HepG2 (cell line): ENCODE measurements around the gene CENPK. TPM values are rescaled to one million over a fixed set of nuclear protein-coding genes. Genes with fewer than 3 reads are reported as not detected.

Experiments used
- ATAC-seq: fragments of 200-7000 bp; cut with Tn5 transposase; 3 replicates; pipeline ENCODE4 v1.9.1; 2020; ENCODE audit warnings: mild to moderate bottlenecking, moderate library complexity
- BruUV-seq: library from RNA; stranded (reverse); fragments of 400-500 nt; replicated peaks from 2 replicates; lab custom pipeline; 2021; lab: Mats Ljungman, UMichigan
- CTCF ChIA-PET: fragments of 300-600 bp; formaldehyde crosslinking; extraction: SDS; loops from one replicate; lab custom pipeline; 2021; ENCODE audit warnings: low total read pairs, inconsistent platforms, low intra/inter-chr PET ratio; lab: Yijun Ruan, JAX
- POLR2A ChIA-PET: fragments of 350-600 bp; sonication (Branson Sonifier 250); formaldehyde crosslinking; loops from one replicate; lab custom pipeline; 2020; ENCODE audit warnings: antibody characterized with exemption, inconsistent platforms; lab: Yijun Ruan, JAX
- DNase-seq: peaks from one replicate; pipeline ENCODE4 v3.0.0-alpha.2; 2015; ENCODE audit warnings: low spot score
- FAIRE-seq: peaks from 3 replicates; lab custom pipeline; 2011; peaks lifted over from hg19 to GRCh38; lab: Jason Lieb, UNC
- H2AFZ ChIP-seq: one replicate; pipeline ENCODE4 v1.6.1; 2011; ENCODE audit warnings: low read length, inconsistent platforms
- H3K27ac ChIP-seq: fragments of 300-600 bp; 3 replicates; pipeline ENCODE4 v1.8.0; 2011; ENCODE audit warnings: mixed run types, mild to moderate bottlenecking, mixed read lengths, low read length, inconsistent platforms; ENCODE audit not compliant: insufficient read depth; ENCODE audit errors: extremely low read length
- H3K27me3 ChIP-seq, 2 experiments: fragments of 200-600 bp in 1 of 2; 2 replicates in 1 of 2; 3 replicates in 1 of 2; pipeline versions ENCODE4 v1.6.0 to v1.8.0; 2011; ENCODE audit warnings: low read length in 2 of 2, mild to moderate bottlenecking in 2 of 2, moderate library complexity in 2 of 2, inconsistent platforms in 1 of 2; ENCODE audit not compliant: insufficient read depth in 2 of 2, control insufficient read depth in 1 of 2
- H3K36me3 ChIP-seq, 2 experiments: fragments of 200-600 bp in 1 of 2; replicated peaks in 1 of 2; 2 replicates in 1 of 2; 3 replicates in 1 of 2; pipeline versions ENCODE4 v1.5.1 to v1.8.0; 2011; ENCODE audit warnings: low read length in 2 of 2, inconsistent platforms in 1 of 2; ENCODE audit not compliant: insufficient read depth in 2 of 2, control insufficient read depth in 1 of 2
- H3K4me1 ChIP-seq: 2 replicates; pipeline ENCODE4 v1.5.1; 2012; ENCODE audit warnings: low read length, inconsistent platforms; ENCODE audit not compliant: insufficient read depth
- H3K4me2 ChIP-seq: 2 replicates; pipeline ENCODE4 v1.6.0; 2011; ENCODE audit warnings: low read depth, low read length, inconsistent platforms
- H3K4me3 ChIP-seq, 3 experiments: fragments of 200-600 bp in 1 of 3; sonication (generic), shearing (Covaris generic) in 1 of 3; replicated peaks in 1 of 3; 2 replicates each; pipeline ENCODE4 v1.5.1; 2011 to 2016; ENCODE audit warnings: low read length in 3 of 3, inconsistent platforms in 2 of 3, low read depth in 2 of 3, mild to moderate bottlenecking in 2 of 3, control low read depth in 1 of 3, mixed read lengths in 1 of 3; ENCODE audit not compliant: insufficient read depth in 1 of 3
- H3K79me2 ChIP-seq: one replicate; pipeline ENCODE4 v1.6.1; 2011; ENCODE audit warnings: low read length, inconsistent platforms; ENCODE audit not compliant: insufficient read depth
- H3K9ac ChIP-seq: 2 replicates; pipeline ENCODE4 v1.6.0; 2011; ENCODE audit warnings: mild to moderate bottlenecking, low read depth, low read length, inconsistent platforms; ENCODE audit not compliant: insufficient read depth
- H3K9me3 ChIP-seq: 2 replicates; pipeline ENCODE4 v1.5.1; 2012; ENCODE audit warnings: mild to moderate bottlenecking, low read length
- H4K20me1 ChIP-seq: 2 replicates; pipeline ENCODE4 v1.6.0; 2011; ENCODE audit warnings: inconsistent platforms, mild to moderate bottlenecking, low read length, moderate library complexity; ENCODE audit not compliant: insufficient read depth
- DMAP1 ChIP-seq: IDR thresholded peaks from 2 replicates; pipeline ENCODE4 v1.6.1; 2016
- DR1 ChIP-seq: sonication (generic); formaldehyde crosslinking; IDR thresholded peaks from 2 replicates; pipeline ENCODE4 v1.8.0; 2021; ENCODE audit warnings: mild to moderate bottlenecking, missing genetic modification reagents, inconsistent platforms
- GTF3A ChIP-seq: sonication (generic); formaldehyde crosslinking; conservative IDR thresholded peaks from 2 replicates; pipeline ENCODE4 v1.4.0; 2020; ENCODE audit warnings: mild to moderate bottlenecking, missing genetic modification reagents
- POGZ ChIP-seq: sonication (generic); formaldehyde crosslinking; IDR thresholded peaks from 2 replicates; pipeline ENCODE4 v1.4.0; 2020; ENCODE audit warnings: mild to moderate bottlenecking, missing genetic modification reagents
- TSC22D2 ChIP-seq: sonication (generic); formaldehyde crosslinking; IDR thresholded peaks from 2 replicates; pipeline ENCODE4 v1.5.1; 2020; ENCODE audit warnings: missing genetic modification reagents, mild to moderate bottlenecking, borderline replicate concordance
- ZFY ChIP-seq: sonication (generic); formaldehyde crosslinking; IDR thresholded peaks from 2 replicates; pipeline ENCODE4 v1.4.0; 2020; ENCODE audit warnings: missing genetic modification reagents
- ZIK1 ChIP-seq: sonication (generic); formaldehyde crosslinking; IDR thresholded peaks from 2 replicates; pipeline ENCODE4 v1.5.0; 2020; ENCODE audit warnings: mild to moderate bottlenecking, low read depth, missing genetic modification reagents, borderline replicate concordance
- ZNF605 ChIP-seq: sonication (generic); formaldehyde crosslinking; IDR thresholded peaks from 2 replicates; pipeline ENCODE4 v1.8.0; 2022; ENCODE audit warnings: mild to moderate bottlenecking, missing genetic modification reagents
- ZNF652 ChIP-seq: IDR thresholded peaks from 2 replicates; pipeline ENCODE4 v1.6.1; 2016; ENCODE audit warnings: low read depth, borderline replicate concordance
- WGBS: methylation state at CpG from one replicate; pipeline ENCODE4 v1.1.6; 2017; ENCODE audit warnings: low lambda C conversion rate; 5-methylcytosine and 5-hydroxymethylcytosine counted together
- in situ Hi-C: cut with HindIII; loops from 2 replicates; pipeline ENCODE4 v1.10.0; 2017; ENCODE audit warnings: low pct_unique_long_range_greater_than_20kb; ENCODE audit not compliant: extremely low pct_ligation_motif_present
- intact Hi-C: fragments of 100-400 bp; cut with micrococcal nuclease; formaldehyde crosslinking; loops from one replicate; pipeline ENCODE4 v1.10.0; 2022; ENCODE audit not compliant: unreplicated experiment
- polyA plus RNA-seq, 8 experiments: library from polyadenylated mRNA; depleted of rRNA in 3 of 8; stranded (reverse) in 7 of 8; unstranded in 1 of 8; fragments of >200 nt; fragmentation: Illumina TruSeq in 4 of 8; extraction: Trizol in 4 of 8; gene quantifications; 2 replicates each; pipeline versions ENCODE4 v1.2.1 to v1.2.3, GENCODE V29; 2011 to 2016; ENCODE audit warnings: low read depth in 4 of 8, missing spikeins in 1 of 8, mixed read lengths in 1 of 8; ENCODE audit not compliant: insufficient read depth in 1 of 8
- total RNA-seq, 5 experiments: library from RNA; depleted of rRNA; stranded (reverse); fragments of >200 nt; fragmentation: Illumina TruSeq; extraction: Trizol; gene quantifications; 2 replicates each; pipeline ENCODE4 v1.2.3, GENCODE V29; 2016; ENCODE audit warnings: low read depth in 1 of 5
- TF ChIP-seq, protein P1 (sequence below): sonication (generic); formaldehyde crosslinking; conservative IDR thresholded peaks from 2 replicates; pipeline ENCODE4 v1.4.0; 2020; ENCODE audit warnings: missing genetic modification reagents
- TF ChIP-seq, protein P2 (sequence below): IDR thresholded peaks from 2 replicates; pipeline ENCODE4 v1.6.1; 2016

The CENPK gene
- total and polyA plus RNA-seq, 2 of the 13 experiments (the other 11 are each of a cell fraction or from before 2014, with no cell fraction given) = 14.3 to 54.4 TPM

DNA sequence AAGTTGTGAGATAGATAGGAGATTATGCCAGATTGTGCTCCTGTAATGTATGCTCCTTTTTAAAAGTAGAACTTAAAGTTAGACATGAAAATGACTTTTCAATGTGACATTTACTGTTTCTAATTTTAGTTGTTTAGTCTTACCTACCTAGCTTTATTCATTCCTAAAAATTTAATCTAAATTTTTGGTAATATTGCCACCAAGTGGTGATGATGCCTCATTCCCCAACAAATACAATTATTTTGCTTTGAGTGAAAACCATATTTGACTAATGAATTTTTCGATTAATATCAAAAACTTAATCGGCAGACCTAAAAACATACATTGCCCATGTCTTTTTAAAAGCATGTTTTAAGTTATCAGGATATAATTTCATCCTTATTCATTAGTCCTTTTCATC is 25.7 kb upstream of the CENPK start:
- Histone ChIP-seq H3K9me3 (no peaks in the 10 kb centered on the region), H2AFZ (no peak overlapping the region), H4K20me1 (no peaks in the 10 kb centered on the region), H3K27ac (no peak overlapping the region), H3K36me3 (peaks cover 7 to 33% of the 10 kb centered on the region in 2 experiments), H3K79me2 (no peaks in the 10 kb centered on the region), H3K27me3 (no peaks in the 10 kb centered on the region), H3K4me2 (no peak overlapping the region), H3K4me1 (no peaks in the 10 kb centered on the region), H3K9ac (no peak overlapping the region), H3K4me3 (no peak overlapping the region)
- TF ChIP-seq, protein P1, sequence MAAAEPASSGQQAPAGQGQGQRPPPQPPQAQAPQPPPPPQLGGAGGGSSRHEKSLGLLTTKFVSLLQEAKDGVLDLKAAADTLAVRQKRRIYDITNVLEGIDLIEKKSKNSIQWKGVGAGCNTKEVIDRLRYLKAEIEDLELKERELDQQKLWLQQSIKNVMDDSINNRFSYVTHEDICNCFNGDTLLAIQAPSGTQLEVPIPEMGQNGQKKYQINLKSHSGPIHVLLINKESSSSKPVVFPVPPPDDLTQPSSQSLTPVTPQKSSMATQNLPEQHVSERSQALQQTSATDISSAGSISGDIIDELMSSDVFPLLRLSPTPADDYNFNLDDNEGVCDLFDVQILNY (CRISPR knock-in tag) = no peak
- TF ChIP-seq GTF3A (no peak), ZNF605 (no peak), POGZ (CRISPR knock-in tag) (no peak), ZFY (CRISPR knock-in tag) (no peak), DR1 (CRISPR knock-in tag) (no peak), ZIK1 (CRISPR knock-in tag) (no peak), TSC22D2 (CRISPR knock-in tag) (no peak), ZNF652 (CRISPR knock-in tag) (no peak), DMAP1 (CRISPR knock-in tag) (no peak)
- TF ChIP-seq, protein P2, sequence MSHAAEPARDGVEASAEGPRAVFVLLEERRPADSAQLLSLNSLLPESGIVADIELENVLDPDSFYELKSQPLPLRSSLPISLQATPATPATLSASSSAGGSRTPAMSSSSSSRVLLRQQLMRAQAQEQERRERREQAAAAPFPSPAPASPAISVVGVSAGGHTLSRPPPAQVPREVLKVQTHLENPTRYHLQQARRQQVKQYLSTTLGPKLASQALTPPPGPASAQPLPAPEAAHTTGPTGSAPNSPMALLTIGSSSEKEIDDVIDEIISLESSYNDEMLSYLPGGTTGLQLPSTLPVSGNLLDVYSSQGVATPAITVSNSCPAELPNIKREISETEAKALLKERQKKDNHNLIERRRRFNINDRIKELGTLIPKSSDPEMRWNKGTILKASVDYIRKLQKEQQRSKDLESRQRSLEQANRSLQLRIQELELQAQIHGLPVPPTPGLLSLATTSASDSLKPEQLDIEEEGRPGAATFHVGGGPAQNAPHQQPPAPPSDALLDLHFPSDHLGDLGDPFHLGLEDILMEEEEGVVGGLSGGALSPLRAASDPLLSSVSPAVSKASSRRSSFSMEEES (CRISPR knock-in tag) = no peak
- POLR2A ChIA-PET = no interaction called here
- DNase-seq (no peak), FAIRE-seq (no peak), ATAC-seq (no peak)
- CTCF ChIA-PET = no interaction called here
- 95% methylated on average over 2 of the region's 2 CpGs for WGBS
- no TSS peak for BruUV-seq
- intact Hi-C loops = no loop called here
- in situ Hi-C loops = no loop called here
